T-cell (primary cell): ENCODE data around the gene FOXJ3. TPM values are rescaled to one million over a fixed set of nuclear protein-coding genes. Genes with fewer than 3 reads are reported as not detected.

Experiments
- ATAC-seq, 4 experiments: fragments of 200-7000 bp in 3 of 4; fragments of 150-1000 bp in 1 of 4; cut with Tn5 transposase; replicated peaks in 1 of 4; 1 replicate in 3 of 4; 2 replicates in 1 of 4; pipeline ENCODE4 v1.10.0; 2021; ENCODE audit warnings: moderate library complexity in 3 of 4, mild to moderate bottlenecking in 2 of 4, moderate number of reproducible peaks in 1 of 4
- CTCF ChIA-PET, 2 donors: fragments of 300-600 bp; sonication (Branson Sonifier 250); formaldehyde crosslinking; loops; one replicate each; lab custom pipeline; 2022; ENCODE audit warnings: antibody characterized with exemption in 2 of 2; lab: Charles Lee
- POLR2A ChIA-PET, 2 donors: fragments of 300-600 bp; sonication (Branson Sonifier 250); formaldehyde crosslinking; loops; one replicate each; lab custom pipeline; 2022; ENCODE audit warnings: antibody characterized with exemption in 2 of 2; lab: Charles Lee
- DNase-seq, 35 experiments: peaks; one replicate each; pipeline versions ENCODE4 v3.0.0 to v3.0.0-alpha.2; 2013 to 2023
- H3K27ac ChIP-seq: one replicate; pipeline ENCODE4 v1.5.1; 2013; ENCODE audit warnings: low read length
- H3K27me3 ChIP-seq, 2 experiments: replicated peaks in 1 of 2; 1 replicate in 1 of 2; 2 replicates in 1 of 2; pipeline versions ENCODE4 v1.6.1 to v1.7.0; 2013; ENCODE audit warnings: low read length in 1 of 2, mixed read lengths in 1 of 2; ENCODE audit not compliant: control insufficient read depth in 2 of 2, insufficient read depth in 2 of 2; ENCODE audit errors: extremely low read depth in 1 of 2
- H3K36me3 ChIP-seq, 2 donors: 1 replicate in 1 of 2; 2 replicates in 1 of 2; pipeline versions ENCODE4 v1.6.1 to v1.7.0; 2013; ENCODE audit warnings: low read length in 1 of 2; ENCODE audit not compliant: control insufficient read depth in 2 of 2, insufficient read depth in 1 of 2; ENCODE audit errors: extremely low read depth in 1 of 2
- H3K4me1 ChIP-seq, 2 experiments: 1 replicate in 1 of 2; 2 replicates in 1 of 2; pipeline versions ENCODE4 v1.6.1 to v1.7.0; 2013; ENCODE audit warnings: low read length in 2 of 2, mixed read lengths in 1 of 2; ENCODE audit not compliant: insufficient read depth in 2 of 2, control insufficient read depth in 1 of 2; ENCODE audit errors: extremely low read depth in 1 of 2
- H3K4me3 ChIP-seq, 2 donors: 1 replicate in 1 of 2; 2 replicates in 1 of 2; pipeline versions ENCODE4 v1.5.1 to v1.7.0; 2013; ENCODE audit warnings: mild to moderate bottlenecking in 2 of 2, low read length in 1 of 2, moderate library complexity in 1 of 2; ENCODE audit not compliant: control insufficient read depth in 1 of 2; ENCODE audit errors: extremely low read depth in 1 of 2
- H3K9me3 ChIP-seq: 2 replicates; pipeline ENCODE4 v1.7.0; 2013
- H3K27ac Mint-ChIP-seq, 2 donors: one replicate each; pipeline ENCODE4 v1.8.0; 2020 to 2021; ENCODE audit warnings: mild to moderate bottlenecking in 2 of 2, mixed read lengths in 2 of 2
- H3K27me3 Mint-ChIP-seq, 2 donors: one replicate each; pipeline ENCODE4 v1.8.0; 2021 to 2022; ENCODE audit warnings: mixed read lengths in 2 of 2
- H3K36me3 Mint-ChIP-seq: one replicate; pipeline ENCODE4 v1.8.0; 2021; ENCODE audit warnings: mixed read lengths
- H3K4me1 Mint-ChIP-seq, 3 donors: one replicate each; pipeline ENCODE4 v1.8.0; 2020 to 2022; ENCODE audit warnings: mixed read lengths in 3 of 3, mild to moderate bottlenecking in 1 of 3
- H3K4me3 Mint-ChIP-seq, 3 donors: one replicate each; pipeline ENCODE4 v1.8.0; 2020 to 2022; ENCODE audit warnings: mild to moderate bottlenecking in 3 of 3, mixed read lengths in 3 of 3, moderate library complexity in 3 of 3
- H3K9me3 Mint-ChIP-seq, 3 donors: one replicate each; pipeline ENCODE4 v1.8.0; 2020 to 2022; ENCODE audit warnings: mixed read lengths in 3 of 3
- WGBS: methylation state at CpG from one replicate; pipeline ENCODE4 v1.1.5; 2013; ENCODE audit warnings: missing lambda C conversion rate; ENCODE audit not compliant: insufficient coverage; 5-methylcytosine and 5-hydroxymethylcytosine counted together
- total RNA-seq, 35 experiments: library from RNA in 6 of 35; stranded (reverse) in 6 of 35; fragments of 120-200 nt in 1 of 35; gene quantifications; one replicate each; pipeline versions ENCODE4 v1.2.1 to v1.2.4 and lab custom pipeline; 2013 to 2026

The FOXJ3 gene
- total RNA-seq, 5 donors from 2014 or later (not counting 1 experiment from before 2014, with no cell fraction given): 71.4 to 87.7 (median 77.8) TPM

DNA sequence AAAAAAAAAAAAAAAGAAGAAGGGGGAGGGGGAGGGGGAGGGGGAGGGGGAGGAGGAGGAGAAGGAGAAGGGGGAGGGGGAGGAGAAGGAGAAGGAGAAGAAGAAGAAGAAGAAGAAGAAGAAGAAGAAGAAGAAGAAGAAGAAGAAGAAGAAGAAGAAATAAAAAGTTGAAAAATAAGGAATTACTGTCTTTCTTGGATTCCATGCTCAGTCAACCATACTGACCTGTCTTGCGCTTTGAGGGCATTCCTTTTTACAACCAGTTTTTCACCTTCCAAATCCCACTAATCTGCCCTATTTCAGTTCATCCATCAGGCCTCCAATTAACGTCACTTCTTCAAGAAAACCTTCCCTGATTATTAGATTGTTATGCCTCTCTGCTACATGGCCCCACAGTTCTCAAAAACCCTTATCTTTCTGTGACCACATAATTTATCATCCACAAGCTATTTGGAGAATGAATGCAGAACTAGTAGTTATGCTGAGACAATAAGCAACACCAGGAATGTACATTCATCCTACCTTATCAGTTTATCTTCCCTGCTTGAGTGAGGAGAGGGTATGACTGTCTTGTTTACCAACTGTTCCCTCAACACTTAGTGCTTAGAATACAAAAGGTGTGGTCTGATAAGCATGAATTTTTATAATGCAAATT lies 113.0 kb downstream of the FOXJ3 start:
- DNase-seq: no peak
- peaks cover 0 to 6% of the 10 kb centered on the region in 2 donors for H3K36me3 ChIP-seq
- ChIA-PET POLR2A (no interaction called here), CTCF (no interaction called here)
- H3K9me3 Mint-ChIP-seq: peaks cover 0 to 4% (median 0%) of the 10 kb centered on the region in 3 donors
- no peak overlapping the region for H3K27ac ChIP-seq
- H3K27ac Mint-ChIP-seq: peak overlapping the region in 1 of 2 donors; percentile 65
- H3K4me1 ChIP-seq: no peaks in the 10 kb centered on the region
- H3K27me3 Mint-ChIP-seq: no peaks in the 10 kb centered on the region
- ATAC-seq: no peak
- peaks cover 44% of the 10 kb centered on the region for H3K36me3 Mint-ChIP-seq
- no peak overlapping the region for H3K4me3 ChIP-seq
- WGBS: 100% methylated on average over 2 of the region's 2 CpGs
- H3K4me3 Mint-ChIP-seq: no peak overlapping the region
- peaks cover 50 to 64% (median 55%) of the 10 kb centered on the region in 3 donors for H3K4me1 Mint-ChIP-seq
- no peaks in the 10 kb centered on the region for H3K27me3 ChIP-seq
- H3K9me3 ChIP-seq: no peaks in the 10 kb centered on the region

GRCh38 chr1:42221456-42221855 lies 113.6 kb downstream of the FOXJ3 start:
- no peaks in the 10 kb centered on the region for H3K4me1 ChIP-seq
- Mint-ChIP-seq H3K27me3 (no peaks in the 10 kb centered on the region), H3K36me3 (peaks cover 46% of the 10 kb centered on the region), H3K4me3 (no peak overlapping the region), H3K27ac (no peak overlapping the region), H3K4me1 (peaks cover 50 to 60% (median 50%) of the 10 kb centered on the region in 3 donors), H3K9me3 (peaks cover 0 to 4% (median 0%) of the 10 kb centered on the region in 3 donors)
- no peaks in the 10 kb centered on the region for H3K9me3 ChIP-seq
- no peak overlapping the region for H3K4me3 ChIP-seq
- ATAC-seq: no peak
- H3K27ac ChIP-seq: no peak overlapping the region
- CTCF ChIA-PET: no interaction called here
- 100% methylated on average over 1 of the region's 2 CpGs for WGBS
- no peak for DNase-seq
- no peaks in the 10 kb centered on the region for H3K36me3 ChIP-seq
- POLR2A ChIA-PET: no interaction called here
- H3K27me3 ChIP-seq: no peaks in the 10 kb centered on the region

GRCh38 chr1:42219627-42220026 lies 115.4 kb downstream of the FOXJ3 start:
- H3K36me3 ChIP-seq: peaks cover 0 to 4% of the 10 kb centered on the region in 2 donors
- Mint-ChIP-seq H3K36me3 (peaks cover 52% of the 10 kb centered on the region), H3K27ac (no peak overlapping the region), H3K4me3 (no peak overlapping the region), H3K27me3 (no peaks in the 10 kb centered on the region), H3K4me1 (peaks cover 49 to 60% (median 50%) of the 10 kb centered on the region in 3 donors), H3K9me3 (peaks cover 0 to 7% (median 4%) of the 10 kb centered on the region in 3 donors)
- no peak for ATAC-seq
- H3K9me3 ChIP-seq: no peaks in the 10 kb centered on the region
- H3K27ac ChIP-seq: no peak overlapping the region
- no peaks in the 10 kb centered on the region for H3K4me1 ChIP-seq
- no peaks in the 10 kb centered on the region for H3K27me3 ChIP-seq
- ChIA-PET CTCF (no interaction called here), POLR2A (no interaction called here)
- DNase-seq: no peak
- WGBS: 83% methylated on average over 1 of the region's 1 CpG
- no peak overlapping the region for H3K4me3 ChIP-seq

DNA sequence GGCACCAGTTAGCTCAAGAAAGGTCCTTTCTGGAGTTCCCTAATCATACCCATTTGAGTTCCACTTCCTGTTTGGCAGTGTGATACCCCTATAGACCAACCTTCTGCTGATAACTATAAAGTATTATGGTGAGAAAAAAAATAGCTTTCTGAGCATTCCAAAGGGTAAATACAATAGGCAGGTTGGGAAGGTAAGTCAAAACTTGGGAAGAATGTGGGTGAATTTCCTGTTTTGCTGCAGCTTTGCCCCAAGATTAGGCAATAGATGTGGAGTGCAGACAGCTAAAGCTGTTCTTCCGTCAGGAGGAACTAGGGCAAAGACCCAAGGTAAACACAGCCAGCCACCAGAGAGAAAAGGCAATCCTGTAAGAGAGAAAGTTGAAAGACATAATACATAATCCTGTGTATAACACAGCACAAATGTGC lies 120.6 kb downstream of the FOXJ3 start:
- Histone ChIP-seq H3K9me3 (no peaks in the 10 kb centered on the region), H3K27me3 (no peaks in the 10 kb centered on the region), H3K4me3 (no peak overlapping the region), H3K27ac (no peak overlapping the region), H3K36me3 (peaks cover 9 to 20% of the 10 kb centered on the region in 2 donors), H3K4me1 (peaks cover 0 to 3% of the 10 kb centered on the region in 2 experiments)
- H3K4me3 Mint-ChIP-seq: no peak overlapping the region
- peaks cover 0 to 16% (median 10%) of the 10 kb centered on the region in 3 donors for H3K9me3 Mint-ChIP-seq
- peak overlapping the region in 1 of 2 donors; percentile 40 for H3K27ac Mint-ChIP-seq
- no CpG with 5 or more reads among the region's 1 CpG for WGBS
- ATAC-seq (no peak), DNase-seq (no peak)
- ChIA-PET CTCF (no interaction called here), POLR2A (no interaction called here)
- H3K4me1 Mint-ChIP-seq: peaks cover 29 to 37% (median 33%) of the 10 kb centered on the region in 3 donors
- peaks cover 63% of the 10 kb centered on the region for H3K36me3 Mint-ChIP-seq
- H3K27me3 Mint-ChIP-seq: no peaks in the 10 kb centered on the region

DNA sequence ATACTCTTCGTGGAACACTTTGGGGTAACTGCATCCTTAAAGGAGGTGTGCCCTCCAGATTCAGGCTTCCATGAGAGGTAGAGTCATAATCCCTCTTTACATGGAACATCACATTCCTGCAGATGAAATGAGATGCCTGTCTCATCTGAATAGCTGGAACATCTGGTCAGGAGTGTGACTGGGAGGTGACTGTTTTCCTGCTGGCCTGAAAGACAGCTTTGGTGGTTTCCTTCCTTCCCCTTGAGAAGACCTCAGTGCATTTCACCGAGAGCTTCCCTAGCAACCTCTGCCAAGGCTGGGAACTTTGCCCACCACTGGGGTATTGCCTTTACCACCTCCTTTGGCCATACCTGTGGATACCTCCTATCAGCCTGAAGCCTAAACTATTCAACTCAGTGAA lies 123.8 kb downstream of the FOXJ3 start:
- ChIA-PET POLR2A (no interaction called here), CTCF (no interaction called here)
- DNase-seq: no peak
- no peak overlapping the region for H3K4me3 Mint-ChIP-seq
- H3K27me3 ChIP-seq: no peaks in the 10 kb centered on the region
- H3K27ac Mint-ChIP-seq: no peak overlapping the region
- no peaks in the 10 kb centered on the region for H3K27me3 Mint-ChIP-seq
- no CpG with 5 or more reads among the region's 2 CpGs for WGBS
- H3K4me3 ChIP-seq: no peak overlapping the region
- H3K9me3 Mint-ChIP-seq: peaks cover 5 to 16% (median 10%) of the 10 kb centered on the region in 3 donors
- H3K4me1 Mint-ChIP-seq: peaks cover 26 to 46% (median 43%) of the 10 kb centered on the region in 3 donors
- ATAC-seq: no peak
- H3K27ac ChIP-seq: no peak overlapping the region
- no peaks in the 10 kb centered on the region for H3K9me3 ChIP-seq
- H3K36me3 ChIP-seq: peaks cover 9 to 20% of the 10 kb centered on the region in 2 donors
- peaks cover 0 to 5% of the 10 kb centered on the region in 2 experiments for H3K4me1 ChIP-seq
- H3K36me3 Mint-ChIP-seq: peaks cover 59% of the 10 kb centered on the region

GRCh38 chr1:42210421-42211133 lies 124.5 kb downstream of the FOXJ3 start:
- DNase-seq (no peak), ATAC-seq (no peak)
- H3K27ac Mint-ChIP-seq: no peak overlapping the region
- H3K9me3 Mint-ChIP-seq: peaks cover 5 to 16% (median 10%) of the 10 kb centered on the region in 3 donors
- H3K36me3 Mint-ChIP-seq: peaks cover 62% of the 10 kb centered on the region
- H3K27me3 Mint-ChIP-seq: no peaks in the 10 kb centered on the region
- Histone ChIP-seq H3K36me3 (peaks cover 9 to 21% of the 10 kb centered on the region in 2 donors), H3K27me3 (no peaks in the 10 kb centered on the region), H3K9me3 (no peaks in the 10 kb centered on the region), H3K4me3 (no peak overlapping the region), H3K4me1 (peaks cover 0 to 5% of the 10 kb centered on the region in 2 experiments), H3K27ac (no peak overlapping the region)
- ChIA-PET CTCF (no interaction called here), POLR2A (no interaction called here)
- peaks cover 26 to 46% (median 43%) of the 10 kb centered on the region in 3 donors for H3K4me1 Mint-ChIP-seq
- no peak overlapping the region for H3K4me3 Mint-ChIP-seq
- WGBS: 94% methylated on average over 2 of the region's 6 CpGs
